SKM-1 (cell line): Measurements from ENCODE around the gene ZBTB20.

Experiments used
- DNase-seq: peaks from one replicate; lab custom pipeline; 2025; ENCODE audit not compliant: unreplicated experiment; lab: John Stamatoyannopoulos, UW

Gene ZBTB20

DNA sequence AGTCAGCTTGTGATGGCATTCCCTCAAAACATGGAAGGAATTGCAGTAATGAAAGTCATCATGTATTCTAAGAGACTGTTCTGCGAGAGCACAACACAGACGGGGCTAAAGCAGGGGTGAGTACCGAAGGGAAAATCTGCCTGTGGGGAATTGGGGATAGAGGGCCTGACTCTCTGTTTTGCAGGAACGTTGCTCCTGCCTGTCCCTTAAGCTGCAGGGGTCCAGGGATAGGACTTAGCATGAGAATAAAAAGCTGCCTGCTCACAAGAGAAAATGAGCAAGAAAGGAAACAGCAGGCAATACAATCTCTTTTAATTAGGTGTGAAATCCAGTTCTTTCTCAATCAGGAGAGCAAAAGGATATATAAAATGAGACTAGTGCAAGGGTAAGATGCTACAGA, 791.0 kb downstream of the ZBTB20 start:
- no peak for DNase-seq

- DNase-seq = no peak
Measured at GRCh38 chr3:114355653-114356052, 791.4 kb downstream of the ZBTB20 start.

DNA sequence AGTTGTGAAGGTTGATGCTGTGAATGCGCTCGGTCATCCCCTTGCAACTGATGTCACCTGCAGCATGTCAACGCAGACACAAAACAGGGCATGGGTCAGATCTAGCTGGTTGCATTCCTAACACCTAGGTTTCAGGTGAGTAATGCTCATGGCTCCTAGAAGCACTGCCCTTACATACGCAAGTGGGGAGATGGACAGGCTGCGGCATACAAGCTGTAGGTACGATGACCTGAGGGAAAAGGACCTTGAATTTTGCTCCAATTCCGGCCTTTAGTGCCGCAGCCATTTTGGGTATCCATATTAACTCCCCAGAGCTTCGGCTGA, 795.3 kb downstream of the ZBTB20 start:
- no peak for DNase-seq

DNA sequence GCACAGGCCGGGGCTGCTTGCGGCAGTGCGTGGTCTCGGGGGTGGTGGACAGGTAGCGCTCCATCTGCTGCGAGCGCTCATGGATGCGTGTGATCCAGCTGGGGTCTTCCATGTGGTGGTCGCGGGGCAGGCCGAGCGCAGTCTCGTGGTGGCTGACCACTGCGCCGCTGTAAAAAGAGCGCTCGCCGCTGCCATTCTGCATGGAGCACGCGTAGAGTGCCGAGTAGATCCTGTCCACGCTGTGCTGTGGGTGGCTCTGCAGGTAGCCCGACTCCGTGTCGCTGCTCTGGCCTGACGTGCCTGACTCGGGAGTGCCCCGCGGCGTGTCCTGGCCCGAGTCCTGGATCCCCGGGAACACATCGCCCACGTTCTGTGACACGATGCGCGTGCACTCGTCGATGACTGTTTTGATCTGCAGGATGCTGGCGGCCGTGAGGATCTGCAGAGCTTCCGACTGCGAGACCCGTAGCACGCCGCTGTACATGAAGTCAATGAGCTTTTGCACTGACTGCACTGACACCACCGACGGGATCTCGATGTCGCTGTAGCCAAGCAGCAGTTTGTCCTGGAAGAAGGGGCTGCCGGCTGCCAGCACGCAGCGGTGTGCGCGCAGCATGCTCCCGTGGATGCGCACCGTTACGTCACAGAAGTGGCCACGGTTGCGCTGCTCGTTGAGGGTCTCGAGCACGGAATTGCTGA, 795.8 kb downstream of the ZBTB20 start:
- DNase-seq = no peak

GRCh38 chr3:114350690-114351089, 796.4 kb downstream of the ZBTB20 start:
- DNase-seq = no peak

DNA sequence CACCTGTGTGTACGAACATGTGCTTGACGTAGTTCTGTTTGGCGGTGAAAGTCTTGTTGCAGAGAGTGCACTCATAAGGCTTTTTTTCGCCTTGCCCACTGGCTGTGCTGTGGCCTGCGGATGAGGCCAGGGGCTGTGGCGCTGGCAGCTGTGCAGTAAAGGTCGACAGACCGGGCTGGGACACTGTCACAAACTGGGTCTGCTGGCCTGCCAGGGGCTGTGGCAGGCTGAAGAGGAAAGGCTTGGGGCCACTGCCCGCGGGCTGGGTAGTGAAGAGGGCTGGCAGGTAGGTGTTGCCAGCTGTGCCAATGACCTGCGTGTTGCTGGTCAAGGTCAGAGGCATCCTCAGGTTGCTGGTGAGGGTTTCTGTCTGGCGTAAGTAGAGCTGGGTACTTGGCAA, 796.8 kb downstream of the ZBTB20 start:
- no peak for DNase-seq

- no peak for DNase-seq
Measured at GRCh38 chr3:114344492-114344891, 802.6 kb downstream of the ZBTB20 start.

- DNase-seq = no peak
Measured at GRCh38 chr3:114338651-114339357, 808.3 kb downstream of the ZBTB20 start.

DNA sequence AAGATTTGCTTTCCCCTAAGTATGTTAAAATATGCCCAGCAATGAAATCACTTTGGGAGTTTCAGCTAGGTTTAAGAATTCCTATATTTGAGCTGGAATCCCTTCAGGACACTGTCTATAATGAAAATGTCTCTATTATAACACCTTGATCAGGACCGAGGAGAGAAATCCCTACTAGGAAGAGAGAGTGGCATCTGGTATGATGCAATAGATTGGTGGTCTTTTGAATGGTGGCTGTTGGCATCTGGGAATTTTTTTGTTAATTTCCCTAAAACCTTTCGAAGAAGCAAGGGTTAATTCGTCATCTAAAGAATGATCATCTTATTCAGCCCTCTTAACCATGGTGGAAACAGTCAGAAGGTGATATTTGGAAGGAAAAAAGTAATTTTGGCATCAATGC, 810.2 kb downstream of the ZBTB20 start:
- no peak for DNase-seq

DNA sequence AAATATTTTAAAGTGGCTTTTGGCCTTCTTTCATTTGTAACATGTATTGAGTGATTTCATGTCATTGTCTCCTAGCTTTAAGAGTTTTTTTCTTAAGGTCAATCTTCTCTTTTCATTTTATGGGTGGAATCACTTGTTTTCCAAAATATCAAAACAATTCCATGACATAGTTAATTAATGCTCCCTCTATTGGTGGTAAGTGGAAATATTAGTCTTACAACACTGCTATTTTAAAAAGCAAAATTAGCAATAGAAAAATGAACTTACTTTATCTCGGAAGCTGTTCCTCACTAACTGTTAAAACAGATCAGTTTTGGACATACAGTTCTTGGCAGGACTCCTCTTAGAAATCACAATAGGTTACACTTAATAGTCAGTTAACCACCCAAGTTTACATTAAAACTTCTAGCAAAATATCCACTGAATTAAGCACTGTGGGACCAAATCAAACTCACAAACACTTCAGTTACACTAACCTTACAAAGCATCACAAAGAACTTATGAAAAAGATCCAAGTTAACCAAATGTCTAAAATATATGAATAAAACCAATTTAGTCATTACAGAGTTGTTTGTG, 810.9 kb downstream of the ZBTB20 start:
- DNase-seq = no peak

GRCh38 chr3:114333923-114334240, 813.2 kb downstream of the ZBTB20 start:
- DNase-seq = no peak

GRCh38 chr3:114333180-114333922, 813.7 kb downstream of the ZBTB20 start:
- no peak for DNase-seq

GRCh38 chr3:114332342-114333179, 814.5 kb downstream of the ZBTB20 start:
- no peak for DNase-seq

GRCh38 chr3:114331710-114332109, 815.4 kb downstream of the ZBTB20 start:
- no peak for DNase-seq

DNA sequence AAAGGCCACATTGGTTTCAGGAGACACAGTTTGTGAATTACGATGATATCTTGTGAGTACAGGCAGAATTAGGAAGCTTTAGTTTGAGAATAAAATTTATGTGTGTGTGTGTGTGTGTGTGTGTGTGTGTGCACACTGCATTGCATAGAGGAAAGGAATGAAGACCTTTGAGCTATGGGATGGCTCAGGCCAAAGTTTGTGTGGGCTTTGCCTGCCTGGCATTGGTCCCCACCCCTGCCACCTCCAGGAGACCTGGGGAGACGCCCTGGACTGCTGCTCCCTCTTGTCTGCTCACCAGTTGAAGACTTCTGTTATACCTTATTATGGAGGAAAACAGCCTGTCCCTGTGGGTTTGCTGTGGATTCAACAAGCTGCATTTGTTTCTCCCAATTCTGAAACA, 816.1 kb downstream of the ZBTB20 start:
- no peak for DNase-seq

- DNase-seq = no peak
Measured at GRCh38 chr3:114329823-114330222, 817.3 kb downstream of the ZBTB20 start.

DNA sequence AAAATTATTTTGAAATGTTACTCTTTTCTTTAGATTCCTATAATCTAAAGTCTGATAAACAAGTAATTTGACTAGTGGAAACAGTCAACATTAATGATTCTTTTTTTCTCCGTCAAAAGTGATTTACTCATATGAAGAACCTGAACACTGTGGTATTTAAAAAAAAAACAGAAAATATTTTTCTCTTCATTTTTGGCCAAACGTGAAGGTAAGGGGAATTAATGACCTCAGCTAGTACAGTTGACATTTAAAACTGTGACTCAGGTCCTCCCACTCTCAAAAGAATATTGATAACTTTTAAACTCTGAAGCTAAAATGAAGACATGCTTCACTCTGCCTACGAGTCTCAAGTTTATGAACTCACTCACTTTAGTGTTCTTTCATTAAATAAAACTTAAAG, 818.7 kb downstream of the ZBTB20 start:
- DNase-seq = no peak

DNA sequence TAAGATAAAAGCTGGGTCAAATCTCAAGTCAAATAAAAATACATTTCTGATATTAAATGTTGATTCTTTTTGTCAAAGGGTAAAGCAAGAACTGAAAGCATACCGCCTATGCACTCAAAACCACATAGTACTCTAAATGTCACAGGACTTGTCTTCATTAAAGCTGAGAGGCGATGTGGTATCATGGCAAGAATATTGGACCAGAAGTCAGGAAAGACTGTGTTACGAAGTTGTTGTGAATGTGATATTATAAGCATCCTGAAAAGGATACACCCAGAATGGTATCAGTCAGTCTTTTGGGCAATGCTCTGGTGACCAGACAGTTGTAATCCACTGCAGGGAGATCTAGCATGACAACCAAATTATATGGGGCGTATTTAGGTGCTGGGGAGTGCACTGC, 819.4 kb downstream of the ZBTB20 start:
- no peak for DNase-seq

DNA sequence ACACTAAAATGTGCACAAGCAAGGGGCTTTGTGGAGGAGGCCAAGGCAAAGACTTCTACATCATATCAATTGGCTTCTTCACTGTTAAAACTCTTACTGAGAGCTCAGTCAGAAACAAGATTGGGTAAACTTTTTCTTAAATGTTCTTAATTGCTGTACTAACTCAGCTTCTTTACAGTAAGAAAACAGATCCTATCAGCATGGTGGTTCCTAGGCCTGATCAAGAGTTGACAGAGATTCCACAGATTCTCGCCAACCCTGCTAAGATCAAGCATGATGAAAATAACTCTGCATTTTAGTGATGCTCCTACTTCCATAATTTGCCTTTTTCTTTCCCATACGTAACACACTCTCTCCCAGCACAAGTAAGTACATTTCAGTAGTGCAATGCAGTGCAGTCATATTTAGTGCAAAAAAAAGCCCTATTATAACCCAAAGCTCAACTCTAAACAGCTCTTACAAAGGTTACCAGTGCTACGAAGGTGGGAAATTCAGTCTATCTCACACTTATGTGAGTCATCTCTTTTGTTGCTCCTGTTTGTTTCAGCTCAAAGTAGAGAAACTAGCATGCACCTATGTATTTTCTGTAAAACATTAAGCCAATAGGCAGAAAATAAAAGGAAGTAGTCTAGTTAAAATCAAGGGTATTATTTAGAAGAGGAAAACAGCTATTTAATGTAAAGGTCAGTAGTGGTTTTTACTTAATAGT, 823.4 kb downstream of the ZBTB20 start:
- no peak for DNase-seq

DNA sequence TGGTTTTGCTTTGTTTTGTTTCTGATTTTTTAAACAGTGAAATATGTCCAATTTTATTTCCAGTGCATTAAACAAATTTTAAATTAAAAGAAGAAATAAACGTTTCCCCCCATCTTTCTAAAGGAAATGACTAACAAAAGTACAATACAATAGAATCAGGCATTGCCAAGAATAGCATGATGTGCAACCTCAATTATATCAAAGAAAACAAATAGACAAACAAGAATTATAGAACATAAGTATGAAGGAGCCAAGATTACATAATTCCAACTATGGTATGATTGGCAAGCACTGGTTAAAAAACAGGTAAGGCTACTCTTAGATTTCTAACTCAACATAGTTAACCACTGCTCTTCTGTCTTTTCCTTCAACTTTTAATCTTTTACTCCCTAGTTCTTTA, 826.8 kb downstream of the ZBTB20 start:
- no peak for DNase-seq

DNA sequence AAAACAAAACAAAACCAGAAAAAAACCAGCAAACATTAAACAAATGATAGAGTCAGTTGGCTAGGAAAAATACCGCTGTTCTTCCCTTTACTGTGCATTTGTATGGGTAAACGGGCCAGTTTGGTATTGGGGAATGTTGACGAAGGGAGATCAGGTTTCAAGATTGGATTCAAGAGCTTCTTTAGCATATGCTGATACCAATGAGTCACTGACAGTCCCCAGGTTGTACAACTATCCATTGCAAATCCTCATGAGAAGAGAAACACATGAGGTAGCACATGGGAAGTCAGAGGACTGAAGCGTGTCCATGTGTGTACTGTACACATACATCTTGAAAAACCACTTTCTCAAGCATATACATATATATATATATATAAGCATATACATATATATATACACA, 827.6 kb downstream of the ZBTB20 start:
- no peak for DNase-seq
